22Rv1 (cell line): Measurements from ENCODE around the gene SCEL.

ENCODE experiments used
- CTCF ChIP-seq: fragments of 450-650 bp; IDR thresholded peaks from 2 replicates; pipeline ENCODE4 v1.5.1; 2017; ENCODE audit warnings: mild to moderate bottlenecking
- ZFX ChIP-seq: fragments of 450-650 bp; IDR thresholded peaks from 2 replicates; pipeline ENCODE4 v1.6.1; 2017; ENCODE audit warnings: antibody characterized with exemption, borderline replicate concordance

- TF ChIP-seq CTCF (no peak), ZFX (no peak)
These were observed 48.6 kb downstream of the SCEL start for GRCh38 chr13:77584106-77584505.
